ENCODE data around the gene RNU7-1.

RNU7-1 gene

DNA sequence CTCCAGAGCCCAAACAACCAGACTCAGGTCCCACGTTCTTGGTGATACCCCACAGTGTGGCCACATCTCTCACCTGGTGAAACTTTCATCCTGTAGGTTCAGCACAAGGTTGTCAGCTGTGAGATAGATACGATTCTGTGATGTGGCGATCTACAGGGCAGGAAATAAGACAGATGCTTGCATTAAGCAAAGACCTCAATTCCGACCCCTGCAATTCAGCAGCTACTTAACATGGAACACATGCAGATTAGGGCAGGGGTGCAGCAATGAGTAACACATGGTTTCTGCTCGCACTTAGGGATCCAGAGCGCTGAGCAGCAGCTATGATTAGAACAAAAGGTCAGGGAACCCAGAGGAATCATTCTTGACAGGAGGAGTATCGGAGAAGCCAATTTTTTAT, 22.7 kb downstream of the RNU7-1 start:
- no peak for DNase-seq

DNA sequence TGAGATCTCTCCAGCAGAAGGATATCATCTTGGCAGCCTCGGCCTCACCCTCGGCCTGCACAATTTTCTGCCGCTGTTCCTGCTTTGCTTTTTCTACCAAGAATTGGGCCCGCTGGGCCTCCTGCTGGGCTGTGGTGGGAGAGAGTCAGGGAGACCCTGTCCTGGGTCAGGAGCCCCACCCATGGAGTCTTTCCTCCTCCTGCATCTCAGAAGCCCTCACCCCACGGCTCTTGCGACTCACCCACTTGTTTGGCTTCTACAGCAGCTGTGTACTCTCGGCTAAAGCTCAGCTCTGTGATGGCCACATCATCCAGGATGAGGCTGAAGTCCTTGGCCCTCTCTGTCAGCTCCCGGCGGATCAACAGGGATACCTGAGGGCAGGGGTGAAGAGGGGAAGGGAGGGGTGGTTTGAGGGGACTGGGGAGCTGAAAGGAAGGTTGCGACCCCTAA, 24.1 kb downstream of the RNU7-1 start:
- no peak for DNase-seq

DNA sequence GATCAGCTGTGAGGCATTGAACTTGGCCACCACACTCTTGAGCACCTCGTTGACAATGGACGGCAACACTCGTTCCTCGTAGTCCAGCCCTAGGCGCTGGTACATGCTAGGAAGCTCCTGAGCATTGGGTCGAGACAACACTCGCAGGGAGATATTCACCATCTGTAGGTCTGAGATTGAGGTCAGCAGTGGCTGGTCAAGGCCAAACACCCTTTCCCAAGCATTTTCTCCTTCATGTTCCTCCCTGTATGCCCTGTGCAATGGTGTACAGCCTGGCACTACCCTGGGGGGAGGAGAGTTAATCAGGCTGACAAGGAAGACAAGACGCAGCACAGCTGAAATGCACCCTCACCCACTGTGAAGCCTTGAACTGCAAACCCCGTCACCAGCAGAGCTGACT, 24.8 kb downstream of the RNU7-1 start:
- DNase-seq = no peak

DNA sequence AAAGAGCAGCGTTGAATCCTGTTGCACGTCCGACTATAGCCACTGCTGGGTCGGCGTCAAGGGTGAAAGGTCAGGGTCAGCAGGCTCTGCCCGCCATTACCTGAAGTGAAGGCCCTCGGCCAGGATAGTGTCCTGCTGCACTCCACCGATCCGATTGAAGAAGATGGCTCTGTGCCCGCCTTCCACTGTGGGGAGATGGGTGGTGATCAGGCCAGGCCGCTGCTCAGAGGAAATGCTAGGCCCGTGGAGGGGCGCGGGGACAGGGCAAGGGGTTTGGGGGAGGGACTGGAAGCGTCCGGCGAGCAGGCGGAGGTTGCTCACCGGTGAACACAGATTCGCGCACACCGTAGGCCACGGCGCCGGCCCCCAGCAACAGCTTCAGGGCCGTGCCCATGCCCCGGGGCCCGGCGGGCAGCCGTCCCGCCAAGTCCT, 26.5 kb downstream of the RNU7-1 start:
- DNase-seq = no peak

DNA sequence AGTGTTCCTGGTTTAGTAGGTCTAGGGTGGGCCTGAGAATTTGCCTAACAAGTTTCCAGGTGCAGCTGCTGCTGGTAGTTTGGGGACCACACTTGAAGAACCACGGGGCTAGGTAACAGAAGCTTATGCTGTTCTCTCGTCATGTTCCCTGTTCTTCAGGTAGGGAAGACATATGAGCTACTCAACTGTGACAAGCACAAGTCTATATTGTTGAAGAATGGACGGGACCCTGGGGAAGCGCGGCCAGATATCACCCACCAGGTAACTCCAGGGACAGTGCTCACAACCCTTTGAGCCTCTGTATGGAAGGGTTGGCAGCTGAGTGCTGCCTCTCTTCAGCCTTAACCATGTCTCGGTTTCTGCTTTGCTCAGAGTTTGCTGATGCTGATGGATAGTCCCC, 30.6 kb downstream of the RNU7-1 start:
- no peak for DNase-seq

DNA sequence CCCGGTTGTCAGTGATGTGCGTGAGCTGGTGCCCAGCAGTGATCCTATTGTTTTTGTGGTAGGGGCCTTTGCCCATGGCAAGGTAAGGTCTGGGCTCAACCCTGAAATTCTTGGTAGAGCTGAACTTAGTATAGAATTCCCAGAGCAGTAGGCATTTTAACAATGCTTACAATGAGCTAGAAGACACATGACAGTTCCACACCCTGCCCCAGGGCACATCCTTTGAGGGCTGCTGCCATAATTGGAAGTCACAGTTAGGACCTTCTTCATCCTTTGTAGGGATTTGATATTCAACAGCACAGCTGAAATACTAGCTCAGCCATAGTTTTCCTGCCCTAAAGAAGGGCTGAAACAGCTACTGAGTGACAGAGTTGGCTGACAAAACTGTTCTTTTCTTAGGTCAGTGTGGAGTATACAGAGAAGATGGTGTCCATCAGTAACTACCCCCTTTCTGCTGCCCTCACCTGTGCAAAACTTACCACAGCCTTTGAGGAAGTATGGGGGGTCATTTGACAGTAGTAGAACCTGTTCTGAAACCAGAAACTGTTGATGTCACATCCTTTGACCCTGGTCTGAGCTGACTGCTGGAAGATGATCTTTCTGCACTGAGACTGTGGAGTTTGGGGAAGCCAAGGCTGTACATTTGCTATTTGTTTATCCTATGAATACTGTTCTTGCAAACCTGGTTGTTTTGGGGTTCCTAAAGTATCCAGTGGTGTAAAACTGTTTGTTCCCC, 31.8 kb downstream of the RNU7-1 start:
- no peak for DNase-seq

DNA sequence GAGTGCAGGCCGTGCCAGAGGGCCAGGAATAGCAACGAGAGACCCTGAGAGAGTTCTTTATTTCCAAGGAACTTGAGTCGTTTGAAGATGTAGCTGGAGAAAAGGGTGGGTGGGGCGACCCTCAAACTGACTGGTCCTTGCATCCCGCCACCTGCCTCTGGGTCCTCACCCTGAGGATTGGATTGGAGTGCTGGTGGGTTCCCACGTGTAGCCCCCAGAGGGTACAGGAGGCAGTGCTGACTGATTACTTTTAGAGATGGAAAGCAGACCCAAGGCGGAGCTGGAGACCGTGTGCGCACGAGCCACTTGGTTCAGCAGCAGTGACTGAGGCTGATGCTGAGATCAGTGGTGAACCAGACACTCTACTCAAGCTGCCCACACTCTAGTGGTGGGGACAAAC, 34.0 kb downstream of the RNU7-1 start:
- no peak for DNase-seq

DNA sequence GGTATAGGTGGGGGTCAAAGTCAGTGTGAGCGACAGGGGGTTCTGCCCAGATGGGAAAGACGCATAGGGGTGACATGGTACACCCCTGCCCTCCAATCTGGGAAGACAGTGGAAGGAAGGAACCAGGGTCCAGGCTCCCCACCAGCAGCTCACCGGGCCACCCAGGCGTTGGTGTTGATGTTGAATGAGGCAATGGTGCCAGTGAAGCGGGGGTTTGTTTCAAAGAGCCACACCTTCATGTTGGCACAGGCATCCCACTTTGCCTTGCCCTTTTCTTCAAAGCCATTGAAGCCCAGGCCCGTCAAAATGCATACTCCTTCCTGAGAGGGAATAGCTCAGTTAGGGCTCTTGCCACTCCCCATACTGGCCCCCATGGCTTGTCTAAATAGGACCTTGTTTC, 34.6 kb downstream of the RNU7-1 start:
- no peak for DNase-seq

DNA sequence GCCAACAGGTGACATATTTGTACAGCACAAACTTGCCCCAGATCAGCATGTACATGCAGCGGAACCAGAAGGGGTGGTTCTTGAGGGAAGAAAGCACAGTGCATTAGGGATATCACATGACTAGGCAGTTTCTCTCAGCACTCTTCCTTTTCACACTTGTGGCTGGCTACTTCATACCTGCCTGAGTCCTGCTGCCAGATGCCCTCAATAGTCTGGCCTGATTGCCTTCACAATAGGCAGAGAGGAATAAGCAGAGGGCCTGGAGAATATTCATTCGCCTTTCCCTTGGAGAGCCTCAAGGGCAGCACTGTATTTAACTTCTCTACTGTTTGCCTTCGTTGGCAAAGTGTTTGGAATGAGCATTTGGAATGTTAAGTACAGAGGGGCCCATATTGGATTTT, 35.0 kb downstream of the RNU7-1 start:
- DNase-seq = no peak

DNA sequence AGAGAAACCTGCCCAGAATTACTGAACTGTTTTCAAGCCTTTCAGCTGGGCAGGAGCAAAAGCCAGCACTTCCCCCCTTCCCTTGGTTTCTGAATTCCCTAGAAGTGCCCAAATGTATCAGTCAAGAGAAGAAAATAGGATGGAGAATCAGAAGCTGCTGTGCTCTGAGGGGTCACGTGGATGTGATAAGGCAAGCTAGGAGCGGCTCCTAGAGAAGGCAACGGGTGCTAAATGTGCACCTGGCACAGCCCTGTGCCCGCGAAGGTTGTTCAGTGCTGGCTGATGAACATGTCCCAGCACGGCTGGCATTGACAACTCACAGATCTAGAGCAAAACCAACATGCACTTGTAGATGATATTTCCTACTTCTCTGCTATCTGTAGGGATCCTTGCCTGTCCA, 35.4 kb downstream of the RNU7-1 start:
- no peak for DNase-seq

DNA sequence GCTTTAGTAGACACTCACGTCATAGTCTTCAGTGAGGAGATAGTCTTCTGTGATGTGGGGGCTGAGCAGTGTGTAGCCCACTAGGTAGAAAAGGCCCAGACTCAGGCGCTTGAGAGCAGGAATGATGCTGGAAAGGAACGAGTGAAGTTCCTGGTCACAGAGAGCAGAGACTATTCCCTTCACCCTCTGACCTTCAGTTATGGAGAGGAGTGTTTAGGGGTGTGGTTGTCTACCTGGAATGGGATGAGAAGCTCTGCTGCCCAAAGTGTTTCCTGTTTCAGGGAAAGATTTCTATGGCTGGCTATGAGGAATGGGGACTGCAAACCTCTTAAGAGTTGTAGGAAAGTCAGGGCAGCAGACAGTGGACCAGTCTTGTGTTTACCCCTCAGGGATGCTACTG, 35.8 kb downstream of the RNU7-1 start:
- DNase-seq = no peak

DNA sequence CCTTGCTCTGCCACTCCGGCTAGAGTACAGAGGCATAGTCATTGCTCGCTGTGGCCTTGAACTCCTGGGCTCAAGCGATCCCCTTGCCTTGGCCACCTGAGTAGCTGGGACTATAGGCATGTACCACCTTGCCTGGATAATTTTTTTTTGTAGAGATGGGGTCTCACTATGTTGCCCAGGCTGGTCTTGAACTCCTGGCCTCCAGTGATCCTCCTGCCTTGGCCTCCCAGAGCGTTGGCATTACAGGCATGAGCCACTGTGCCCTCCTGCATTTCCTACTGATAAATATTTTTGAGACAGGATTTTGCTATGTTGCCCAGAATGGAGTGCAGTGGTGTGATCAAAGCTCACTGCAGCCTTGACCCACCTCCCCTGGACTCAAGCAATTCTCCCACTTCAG, 36.5 kb downstream of the RNU7-1 start:
- no peak for DNase-seq

DNA sequence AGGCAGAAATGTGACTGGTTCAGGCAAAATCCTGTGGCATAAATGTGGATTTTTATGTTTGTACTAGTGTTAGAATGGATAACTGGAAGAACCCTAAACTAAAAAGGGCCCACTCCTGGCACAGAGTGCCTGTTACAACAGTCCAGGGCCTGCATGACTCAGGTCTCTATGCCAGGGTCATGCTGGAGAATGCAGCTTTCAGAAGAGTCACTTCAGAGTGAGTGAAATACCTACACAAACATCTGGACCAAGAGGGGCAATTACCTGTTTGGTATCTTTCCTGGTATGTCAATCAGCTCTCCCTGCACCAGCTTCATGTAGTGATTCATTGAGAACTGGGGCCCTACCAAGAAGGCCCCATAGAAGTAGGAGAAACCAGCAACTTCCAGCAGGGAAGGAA, 37.1 kb downstream of the RNU7-1 start:
- no peak for DNase-seq

DNA sequence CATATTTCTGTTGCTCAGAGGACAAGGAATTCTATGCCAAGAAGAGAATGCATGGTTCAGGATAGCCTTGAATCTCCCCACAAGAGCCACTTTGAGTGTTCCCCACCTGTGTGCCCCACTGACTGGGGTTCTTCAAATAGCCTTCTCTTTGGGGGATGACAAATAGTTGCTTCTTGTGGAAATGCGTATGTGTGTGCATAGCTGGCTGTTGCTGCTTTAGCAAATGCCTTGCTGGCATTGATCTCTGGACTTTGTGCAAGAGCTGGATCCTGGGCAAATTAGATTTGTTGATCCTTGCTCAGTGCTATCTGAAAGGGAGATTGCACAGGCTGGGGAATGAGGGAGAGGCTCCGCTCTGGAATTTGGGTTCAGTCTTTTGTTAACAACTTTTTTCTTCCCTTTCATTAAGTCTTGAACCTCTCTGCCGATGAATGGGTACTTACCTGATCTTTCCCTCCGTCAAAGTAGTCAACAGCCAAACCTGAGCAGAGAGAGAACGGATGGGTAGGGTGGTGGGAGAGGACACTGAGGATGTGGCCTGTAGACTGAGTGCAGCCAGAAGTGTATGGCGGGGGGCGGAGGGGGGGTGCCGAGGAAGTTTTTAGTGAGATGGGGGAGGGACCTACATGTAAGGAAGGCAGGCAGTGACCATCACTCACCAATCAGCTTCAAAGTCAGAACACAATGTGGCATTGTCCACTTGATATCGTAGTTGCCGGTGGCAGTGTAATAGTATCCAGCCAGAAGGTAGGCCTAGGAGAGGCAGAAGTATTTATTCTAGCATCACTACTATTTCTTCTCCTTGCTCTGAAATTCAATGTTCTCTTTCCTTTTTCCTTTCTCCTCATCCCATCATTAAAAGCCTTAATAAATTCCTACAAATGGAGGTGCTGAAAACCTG, 37.8 kb downstream of the RNU7-1 start:
- no peak for DNase-seq

DNA sequence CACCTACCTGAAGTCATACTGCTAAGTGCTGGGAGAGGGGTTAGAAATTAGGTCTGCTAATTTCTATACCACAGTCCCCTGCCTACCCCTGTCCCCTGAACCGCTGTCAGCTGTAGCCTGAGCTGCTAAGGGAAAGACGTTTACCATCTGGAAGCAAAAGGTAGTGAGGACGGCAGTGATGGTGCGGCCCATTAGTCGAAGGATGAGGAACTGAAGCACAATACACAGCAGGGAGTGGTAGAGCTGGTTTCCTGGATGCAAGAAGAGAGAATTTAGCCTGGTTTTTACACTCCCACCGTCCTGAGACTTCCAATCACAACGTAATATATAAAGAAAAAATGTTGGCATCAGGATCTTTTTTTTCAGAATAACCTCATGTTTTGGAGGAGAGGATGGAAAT, 38.9 kb downstream of the RNU7-1 start:
- no peak for DNase-seq

DNA sequence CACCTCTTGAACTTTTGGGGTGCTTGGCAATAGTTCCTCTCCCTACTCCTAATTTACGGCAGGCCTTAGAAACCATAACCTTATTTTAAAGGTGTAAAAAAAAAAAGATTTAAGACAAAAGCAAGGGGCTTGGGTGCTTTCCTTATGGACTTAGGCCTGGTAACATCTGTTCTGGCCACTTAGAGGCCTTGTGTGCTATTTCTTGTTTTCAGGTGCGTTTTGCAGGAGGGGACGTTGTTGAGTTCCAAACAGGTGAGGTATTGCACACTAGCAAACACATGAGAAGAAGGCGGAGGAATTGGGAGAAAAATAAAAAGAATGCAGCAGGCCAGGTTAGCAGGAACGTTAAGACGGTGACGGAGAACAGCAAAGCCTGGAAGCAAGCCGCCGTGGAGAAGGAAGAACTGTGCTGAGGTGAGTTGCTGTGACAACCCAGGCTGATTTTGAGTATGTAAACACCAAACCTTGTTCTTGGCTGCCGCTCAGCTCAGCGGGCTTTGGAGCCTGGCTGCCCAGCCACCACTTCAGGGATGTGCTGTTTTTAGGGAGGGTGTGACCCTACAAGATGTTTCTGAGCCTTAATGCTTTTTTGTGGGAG, 44.4 kb downstream of the RNU7-1 start:
- no peak for DNase-seq
